M059J (cell line): ENCODE data around the gene COP1. TPM values are rescaled to one million over a fixed set of nuclear protein-coding genes. Genes with fewer than 3 reads are reported as not detected.
A peak's percentile ranks its signal among the peaks of the same experiment; 100 is the strongest.

ENCODE experiments used
- DNase-seq: peaks from one replicate; pipeline ENCODE4 v3.0.0-alpha.2; 2012; ENCODE audit warnings: low read depth
- total RNA-seq: library from RNA; depleted of rRNA; stranded (reverse); fragments of >200 nt; shearing (Covaris generic); gene quantifications from 2 replicates; pipeline ENCODE4 v1.2.3, GENCODE V29; 2014

Gene COP1
- total RNA-seq, 1 experiment from 2014 or later, result 46.1 TPM

GRCh38 chr1:176199707-176200106 is 7.4 kb downstream of the COP1 start:
- no peak for DNase-seq

GRCh38 chr1:176198413-176198812 is 8.7 kb downstream of the COP1 start:
- no peak for DNase-seq

- DNase-seq, result no peak
Measured at GRCh38 chr1:176196728-176197127, 10.4 kb downstream of the COP1 start.

GRCh38 chr1:176195547-176195946 is 11.5 kb downstream of the COP1 start:
- no peak for DNase-seq

DNA sequence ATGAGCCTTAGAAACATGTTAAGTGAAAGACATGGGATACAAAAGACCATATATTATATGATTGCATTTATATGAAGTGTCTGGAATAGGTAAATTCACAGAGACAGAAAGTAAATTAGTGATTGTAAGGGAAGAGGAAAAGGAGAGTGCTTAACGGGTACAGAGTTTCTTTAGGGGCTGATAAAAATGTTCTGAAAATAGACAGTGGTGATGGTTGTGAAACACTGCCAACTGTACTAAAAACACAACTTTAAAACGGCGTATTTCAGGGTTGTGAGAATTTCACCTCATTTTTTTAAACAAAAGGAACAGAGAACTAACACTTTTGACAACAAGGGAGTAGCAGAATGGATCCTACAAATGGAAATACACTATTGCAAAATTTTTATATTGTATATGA is 13.4 kb downstream of the COP1 start:
- no peak for DNase-seq

- DNase-seq, result peak; percentile 1
Measured at GRCh38 chr1:176193023-176193422, 14.1 kb downstream of the COP1 start.

GRCh38 chr1:176188604-176189003 is 18.5 kb downstream of the COP1 start:
- DNase-seq, result no peak

DNA sequence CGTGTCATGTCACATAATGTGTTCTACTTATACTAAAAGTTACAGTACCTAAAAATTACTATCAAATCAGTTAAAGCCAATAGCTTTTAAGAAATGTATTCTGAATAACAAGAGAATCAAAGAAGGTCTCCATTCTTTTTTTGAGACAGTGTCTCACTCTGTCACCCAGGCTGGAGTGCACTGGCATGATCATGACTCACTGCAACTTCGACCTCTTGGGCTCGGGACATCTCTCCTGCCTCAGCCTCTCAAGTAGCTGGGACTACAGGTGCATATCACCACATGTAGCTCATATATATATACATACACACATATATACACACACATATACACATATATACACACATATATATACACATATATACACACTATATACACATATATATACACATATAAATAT is 20.1 kb downstream of the COP1 start:
- DNase-seq, result peak; percentile 3

GRCh38 chr1:176183618-176184017 is 23.5 kb downstream of the COP1 start:
- no peak for DNase-seq

DNA sequence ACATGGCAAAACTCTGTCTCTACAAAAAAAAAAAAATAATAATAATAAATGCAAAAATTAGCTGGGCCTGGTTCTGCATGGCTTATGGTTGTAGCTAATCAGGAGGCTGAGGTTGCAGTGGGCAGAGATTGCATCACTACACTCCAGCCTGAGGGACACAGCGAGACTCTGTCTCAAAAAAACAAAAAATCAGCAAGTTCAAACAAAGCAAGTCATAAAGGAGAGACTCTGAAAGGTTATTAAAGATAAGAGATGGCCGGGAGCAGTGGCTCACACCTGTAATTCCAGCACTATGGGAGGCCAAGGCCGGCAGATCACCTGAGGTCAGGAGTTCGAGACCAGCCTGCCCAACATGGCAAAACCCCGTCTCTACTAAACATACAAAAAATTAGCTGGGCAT is 28.8 kb downstream of the COP1 start:
- no peak for DNase-seq

GRCh38 chr1:176177764-176178163 is 29.3 kb downstream of the COP1 start:
- DNase-seq, result no peak

GRCh38 chr1:176174108-176174507 is 33.0 kb downstream of the COP1 start:
- peak; percentile 59 for DNase-seq

GRCh38 chr1:176172215-176172614 is 34.9 kb downstream of the COP1 start:
- no peak for DNase-seq

GRCh38 chr1:176167210-176167609 is 39.9 kb downstream of the COP1 start:
- no peak for DNase-seq

- no peak for DNase-seq
Measured at GRCh38 chr1:176165573-176165972, 41.5 kb downstream of the COP1 start.

DNA sequence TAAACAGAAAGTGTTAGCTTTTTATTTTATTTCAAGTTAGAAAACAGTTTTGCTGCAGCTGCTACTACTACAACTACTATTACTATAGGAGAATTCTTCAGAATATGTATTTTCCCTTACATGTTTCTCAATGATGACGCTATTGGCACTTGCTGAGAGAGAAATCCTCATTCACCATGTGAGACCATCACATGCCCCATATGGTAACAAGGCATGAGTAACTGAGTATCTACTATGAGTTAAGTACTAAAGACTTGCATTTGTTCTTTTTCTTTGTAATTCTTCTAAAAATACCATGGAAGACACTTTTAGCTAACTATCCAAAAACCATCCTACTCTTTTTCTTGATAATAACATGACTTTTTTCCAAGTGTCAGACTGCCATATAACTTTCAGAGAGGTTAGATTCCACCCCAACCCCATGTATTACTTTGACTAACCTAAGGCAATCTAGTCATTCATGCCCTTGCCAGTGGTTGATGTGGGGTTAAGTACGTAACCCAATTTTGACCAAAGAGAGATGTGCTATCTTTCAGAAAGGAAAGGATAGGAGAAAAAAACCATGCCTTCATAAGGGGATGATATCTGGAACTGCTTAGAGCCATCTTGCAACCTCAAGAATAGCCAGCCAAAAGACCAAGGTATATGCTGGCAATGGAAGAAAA is 42.9 kb downstream of the COP1 start:
- no peak for DNase-seq

DNA sequence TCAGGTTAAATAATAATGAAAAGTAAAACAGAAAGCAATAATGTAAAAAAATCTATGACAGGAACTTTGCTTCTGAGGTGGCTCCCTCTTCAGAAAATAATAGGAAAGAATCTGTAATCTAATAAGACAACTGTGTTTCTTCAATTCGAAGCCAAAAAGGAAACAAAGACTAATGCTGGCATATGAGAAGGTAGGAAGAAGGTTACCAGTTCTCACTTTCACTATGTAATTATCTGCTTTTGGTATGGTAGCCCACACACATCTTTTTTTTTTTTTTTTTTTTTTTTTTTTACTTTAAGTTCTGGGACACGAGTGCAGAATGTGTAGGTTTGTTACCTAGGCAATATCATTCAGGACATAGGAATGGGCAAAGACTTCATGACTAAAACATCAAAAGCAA is 47.1 kb downstream of the COP1 start:
- DNase-seq, result no peak

DNA sequence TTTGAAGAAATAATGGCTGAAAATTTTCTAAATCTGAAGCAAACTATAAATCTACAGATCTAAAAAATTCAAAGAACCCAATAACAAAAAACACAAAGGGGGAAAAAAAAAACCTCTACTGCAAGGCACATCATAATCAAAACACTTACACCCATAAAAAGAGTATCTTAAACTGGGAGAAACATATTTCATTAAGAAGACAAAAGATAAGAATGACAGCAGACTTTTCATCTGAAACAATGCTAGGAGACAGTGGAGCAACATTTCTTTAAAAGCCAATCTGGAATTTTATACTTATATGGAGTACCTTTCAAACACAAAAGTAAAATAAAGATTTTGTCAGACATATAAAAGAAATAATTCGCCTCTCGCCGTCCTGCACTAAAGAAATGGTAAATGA is 49.1 kb downstream of the COP1 start:
- DNase-seq, result peak; percentile 17

- no peak for DNase-seq
Measured at GRCh38 chr1:176149939-176150807, 56.9 kb downstream of the COP1 start.

- no peak for DNase-seq
Measured at GRCh38 chr1:176144526-176144925, 62.6 kb downstream of the COP1 start.

DNA sequence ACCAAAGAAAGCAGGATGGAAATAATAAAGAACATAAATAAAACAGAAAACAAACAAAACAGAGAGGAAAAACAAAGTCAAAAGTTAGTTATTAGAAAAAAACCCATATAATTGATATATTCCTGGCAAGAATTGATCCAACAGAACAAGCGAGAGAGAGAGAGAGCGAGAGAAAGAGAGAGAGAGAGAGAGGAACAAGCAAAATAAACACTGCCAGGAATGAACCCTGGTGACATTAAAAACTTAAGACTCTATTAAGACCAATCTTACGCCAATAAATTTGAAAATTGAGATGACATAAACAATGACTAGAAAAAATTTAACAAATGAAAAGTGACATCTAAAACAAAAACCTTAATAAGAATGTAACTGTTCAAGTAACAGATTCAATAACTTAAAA is 64.1 kb downstream of the COP1 start:
- DNase-seq, result no peak

DNA sequence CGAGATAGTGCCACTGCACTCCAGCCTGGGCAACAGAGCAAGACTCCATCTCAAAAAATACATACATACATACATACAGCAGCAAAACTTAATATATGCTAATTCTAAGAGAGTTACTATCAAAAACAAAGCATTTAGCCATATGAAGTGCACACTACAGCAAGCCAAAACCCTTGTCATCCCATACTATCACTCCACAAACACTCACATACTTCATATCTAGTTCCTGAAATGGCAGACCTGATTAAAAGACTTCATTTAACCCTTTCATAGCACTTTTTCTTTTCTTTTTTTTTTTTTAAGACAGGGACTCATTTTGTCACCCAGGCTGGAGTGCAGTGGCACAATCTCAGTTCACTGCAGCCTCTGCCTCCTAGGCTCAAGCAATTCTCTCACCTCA is 65.6 kb downstream of the COP1 start:
- DNase-seq, result no peak

DNA sequence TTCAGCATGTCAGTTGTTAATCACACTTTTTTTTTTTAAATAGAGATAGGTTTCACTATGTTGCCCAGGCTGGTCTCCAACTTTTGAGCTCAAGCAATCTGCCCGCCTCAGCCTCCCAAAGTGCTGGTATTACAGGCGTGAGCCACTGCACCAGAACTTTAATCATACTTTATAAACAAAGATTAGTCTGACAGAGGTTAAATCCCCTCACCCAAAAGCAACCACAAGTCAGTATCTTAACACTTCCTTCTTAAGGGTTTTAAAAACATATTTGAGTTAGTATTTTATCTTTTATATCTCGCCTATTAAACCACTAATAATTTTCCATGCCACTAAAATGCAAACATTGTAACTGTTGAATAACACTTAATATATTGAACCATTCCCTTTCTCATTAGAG is 70.2 kb downstream of the COP1 start:
- no peak for DNase-seq
